H9 (cell line): ENCODE results near the gene MED27. TPM values are rescaled to one million over a fixed set of nuclear protein-coding genes. Genes with fewer than 3 reads are reported as not detected.

ENCODE experiments used
- DNase-seq: peaks from one replicate; pipeline ENCODE4 v3.0.0-alpha.2; 2017
- H2AFZ ChIP-seq: one replicate; pipeline ENCODE4 v1.6.1; 2013; ENCODE audit warnings: mild to moderate bottlenecking, low read length, control low read depth, moderate library complexity
- H2AK5ac ChIP-seq: 2 replicates; pipeline ENCODE4 v1.6.1; 2013; ENCODE audit warnings: low read length, control low read depth, mixed read lengths; ENCODE audit not compliant: insufficient read length
- H2BK120ac ChIP-seq: one replicate; pipeline ENCODE4 v1.6.1; 2013; ENCODE audit warnings: low read depth, mild to moderate bottlenecking, low read length, control low read depth, inconsistent platforms; ENCODE audit not compliant: poor library complexity, severe bottlenecking
- H2BK12ac ChIP-seq: 2 replicates; pipeline ENCODE4 v1.6.1; 2013; ENCODE audit warnings: low read length, control low read depth, mixed read lengths, low read depth; ENCODE audit not compliant: insufficient read length
- H2BK15ac ChIP-seq: 2 replicates; pipeline ENCODE4 v1.6.1; 2013; ENCODE audit warnings: low read depth, low read length, control low read depth
- H2BK20ac ChIP-seq: one replicate; pipeline ENCODE4 v1.6.1; 2013; ENCODE audit warnings: low read depth, mild to moderate bottlenecking, low read length, control low read depth, inconsistent platforms; ENCODE audit not compliant: poor library complexity, severe bottlenecking
- H2BK5ac ChIP-seq: 2 replicates; pipeline ENCODE4 v1.6.1; 2013; ENCODE audit warnings: low read length, control low read depth, mixed read lengths; ENCODE audit not compliant: insufficient read length
- H3K14ac ChIP-seq: 2 replicates; pipeline ENCODE4 v1.6.1; 2013; ENCODE audit warnings: low read length, control low read depth; ENCODE audit not compliant: insufficient read depth
- H3K18ac ChIP-seq: 2 replicates; pipeline ENCODE4 v1.6.1; 2013; ENCODE audit warnings: low read depth, mild to moderate bottlenecking, mixed read lengths, low read length, control low read depth; ENCODE audit not compliant: insufficient read length
- H3K23ac ChIP-seq: 2 replicates; pipeline ENCODE4 v1.6.1; 2013; ENCODE audit warnings: low read length, control low read depth, mixed read lengths, low read depth; ENCODE audit not compliant: insufficient read length
- H3K23me2 ChIP-seq: 2 replicates; pipeline ENCODE4 v1.6.1; 2013; ENCODE audit warnings: low read depth, mild to moderate bottlenecking, mixed read lengths, low read length, control low read depth; ENCODE audit not compliant: insufficient read length, poor library complexity, severe bottlenecking
- H3K27ac ChIP-seq: 2 replicates; pipeline ENCODE4 v1.5.1; 2013; ENCODE audit warnings: low read length, control low read depth, mixed read lengths, low read depth; ENCODE audit not compliant: insufficient read length
- H3K27me3 ChIP-seq: 2 replicates; pipeline ENCODE4 v1.6.1; 2013; ENCODE audit warnings: low read length, control low read depth, inconsistent platforms; ENCODE audit not compliant: insufficient read depth
- H3K4ac ChIP-seq: 2 replicates; pipeline ENCODE4 v1.6.1; 2013; ENCODE audit warnings: low read depth, mild to moderate bottlenecking, control low read depth, inconsistent platforms, low read length, moderate library complexity
- H3K4me1 ChIP-seq: 2 replicates; pipeline ENCODE4 v1.6.1; 2013; ENCODE audit warnings: low read length, control low read depth, inconsistent platforms; ENCODE audit not compliant: insufficient read depth
- H3K4me2 ChIP-seq: 2 replicates; pipeline ENCODE4 v1.6.1; 2013; ENCODE audit warnings: low read length, control low read depth, mixed read lengths; ENCODE audit not compliant: insufficient read length, insufficient read depth
- H3K56ac ChIP-seq: 2 replicates; pipeline ENCODE4 v1.6.1; 2013; ENCODE audit warnings: low read depth, mild to moderate bottlenecking, mixed read lengths, low read length, control low read depth; ENCODE audit not compliant: insufficient read length
- H3K79me1 ChIP-seq: 2 replicates; pipeline ENCODE4 v1.6.1; 2013; ENCODE audit warnings: low read depth, mild to moderate bottlenecking, moderate library complexity, low read length, control low read depth, inconsistent platforms; ENCODE audit not compliant: insufficient read depth, poor library complexity, severe bottlenecking
- H3K79me2 ChIP-seq: 2 replicates; pipeline ENCODE4 v1.6.1; 2013; ENCODE audit warnings: low read length, control low read depth, inconsistent platforms; ENCODE audit not compliant: insufficient read depth
- H3K9ac ChIP-seq: 2 replicates; pipeline ENCODE4 v1.6.1; 2013; ENCODE audit warnings: low read length, control low read depth, mixed read lengths; ENCODE audit not compliant: insufficient read length; ENCODE audit errors: extremely low read depth
- H3K9me3 ChIP-seq: one replicate; pipeline ENCODE4 v1.6.1; 2013; ENCODE audit warnings: low read depth, low read length, inconsistent platforms; ENCODE audit not compliant: control insufficient read depth
- H3T11ph ChIP-seq: one replicate; pipeline ENCODE4 v1.6.1; 2013; ENCODE audit warnings: mild to moderate bottlenecking, low read length, control low read depth, inconsistent platforms
- H4K20me1 ChIP-seq: one replicate; pipeline ENCODE4 v1.6.1; 2013; ENCODE audit not compliant: control insufficient read depth, insufficient read length, insufficient read depth
- H4K5ac ChIP-seq: 2 replicates; pipeline ENCODE4 v1.6.1; 2013; ENCODE audit warnings: low read depth, mild to moderate bottlenecking, mixed read lengths, low read length, control low read depth; ENCODE audit not compliant: insufficient read length
- H4K8ac ChIP-seq: replicated peaks from 2 replicates; pipeline ENCODE4 v1.6.1; 2013; ENCODE audit warnings: low read length, control low read depth, mixed read lengths, low read depth; ENCODE audit not compliant: insufficient read length
- H4K91ac ChIP-seq: 2 replicates; pipeline ENCODE4 v1.6.1; 2013; ENCODE audit warnings: low read depth, mild to moderate bottlenecking, moderate library complexity, mixed read lengths, low read length, control low read depth; ENCODE audit not compliant: insufficient read length
- H3K27ac Mint-ChIP-seq, 3 experiments: 2 replicates in 2 of 3; 3 replicates in 1 of 3; pipeline ENCODE4 v1.8.0; 2020 to 2021; ENCODE audit warnings: mixed read lengths in 3 of 3, mild to moderate bottlenecking in 1 of 3, moderate library complexity in 1 of 3
- H3K27me3 Mint-ChIP-seq: 2 replicates; pipeline ENCODE4 v1.8.0; 2021; ENCODE audit warnings: low read depth, mild to moderate bottlenecking, moderate library complexity, mixed read lengths
- H3K36me3 Mint-ChIP-seq, 3 experiments: 2 replicates in 2 of 3; 3 replicates in 1 of 3; pipeline ENCODE4 v1.8.0; 2020 to 2021; ENCODE audit warnings: low read depth in 3 of 3, mixed read lengths in 3 of 3; ENCODE audit not compliant: insufficient read depth in 1 of 3
- H3K4me1 Mint-ChIP-seq, 2 experiments: 2 replicates each; pipeline ENCODE4 v1.8.0; 2020; ENCODE audit warnings: mixed read lengths in 2 of 2
- H3K4me3 Mint-ChIP-seq, 2 experiments: 2 replicates in 1 of 2; 3 replicates in 1 of 2; pipeline ENCODE4 v1.8.0; 2020 to 2021; ENCODE audit warnings: mild to moderate bottlenecking in 2 of 2, mixed read lengths in 2 of 2, moderate library complexity in 1 of 2
- H3K9me3 Mint-ChIP-seq, 2 experiments: 2 replicates in 1 of 2; 3 replicates in 1 of 2; pipeline ENCODE4 v1.8.0; 2020; ENCODE audit warnings: mild to moderate bottlenecking in 2 of 2, mixed read lengths in 2 of 2, moderate library complexity in 1 of 2
- CTCF ChIP-seq: fragments of 200-600 bp; sonication (generic); conservative IDR thresholded peaks from 3 replicates; pipeline ENCODE4 v1.8.0; 2021; ENCODE audit warnings: antibody characterized with exemption, mild to moderate bottlenecking
- WGBS: extraction: QIAGEN DNeasy Blood & Tissue Kit; methylation state at CpG from one replicate; pipeline ENCODE4 v1.1.7; 2013; ENCODE audit warnings: missing lambda C conversion rate, low lambda C conversion rate, mixed read lengths; ENCODE audit not compliant: insufficient read length; ENCODE audit errors: extremely low coverage; 5-methylcytosine and 5-hydroxymethylcytosine counted together
- total RNA-seq: library from RNA; stranded (reverse); gene quantifications from 2 replicates; pipeline ENCODE4 v1.2.1, GENCODE V29; 2021

MED27 gene
- total RNA-seq, 1 experiment from 2014 or later: 33.5 TPM

DNA sequence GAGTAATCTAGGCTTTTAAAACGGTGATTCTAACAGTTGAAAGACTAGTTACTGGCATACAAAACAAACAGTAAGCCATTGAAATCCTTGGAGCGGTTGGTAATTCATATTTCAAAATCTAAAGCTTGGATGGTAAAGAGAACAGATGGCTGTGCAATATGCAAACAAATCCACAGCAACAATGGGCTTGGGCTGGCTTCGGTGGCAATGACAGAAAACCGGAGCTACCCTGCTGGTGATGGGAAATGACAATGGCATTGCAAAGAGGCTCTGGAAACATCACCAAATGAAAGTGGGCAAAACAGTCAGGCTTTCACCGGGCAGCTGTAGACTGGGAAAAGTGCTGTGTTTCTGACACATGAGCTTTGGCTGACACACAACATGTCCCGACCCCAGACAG lies 42.2 kb downstream of the MED27 start:
- H3K4me1 Mint-ChIP-seq: peaks cover 27% of the 10 kb centered on the region in 2 experiments
- Histone ChIP-seq H3K27me3 (no peaks in the 10 kb centered on the region), H3K27ac (no peak overlapping the region), H3K14ac (no peak overlapping the region), H3K23me2 (no peaks in the 10 kb centered on the region), H3K9me3 (no peaks in the 10 kb centered on the region), H3K79me2 (no peaks in the 10 kb centered on the region; the same call in 1 of the 2 replicates), H4K5ac (no peak overlapping the region), H2BK120ac (no peak overlapping the region), H2BK12ac (no peak overlapping the region), H4K91ac (no peak overlapping the region), H3K4ac (no peak overlapping the region), H3K9ac (no peak overlapping the region), H4K20me1 (no peaks in the 10 kb centered on the region), H3K4me1 (peaks cover 11% of the 10 kb centered on the region), H3K4me2 (no peak overlapping the region), H4K8ac (no peak overlapping the region), H2AK5ac (no peak overlapping the region), H3K18ac (no peak overlapping the region), H3K23ac (no peak overlapping the region), H2BK15ac (no peak overlapping the region), H3T11ph (no peak overlapping the region), H2AFZ (no peak overlapping the region), H2BK20ac (no peak overlapping the region), H3K56ac (no peak overlapping the region), H3K79me1 (no peaks in the 10 kb centered on the region), H2BK5ac (no peak overlapping the region)
- no peak overlapping the region for H3K4me3 Mint-ChIP-seq
- WGBS: no CpG with 5 or more reads among the region's 6 CpGs
- H3K36me3 Mint-ChIP-seq: no peaks in the 10 kb centered on the region
- H3K9me3 Mint-ChIP-seq: no peaks in the 10 kb centered on the region
- DNase-seq: no peak
- H3K27ac Mint-ChIP-seq: no peak overlapping the region
- H3K27me3 Mint-ChIP-seq: no peaks in the 10 kb centered on the region
- no peak for TF ChIP-seq CTCF
